ENCODE results near the gene OLFML2B.
A peak's percentile ranks its signal among the peaks of the same experiment; 100 is the strongest.
"Not testable (repeated sequence)": the region's sequence is repeated elsewhere in the genome, so short reads cannot be mapped to it uniquely, and the experiment has no call there.

Gene OLFML2B

GRCh38 chr1:162023547-162024501 lies at the start of gene OLFML2B:
Gene OLFML2B, minus strand, starts transcription at chr1:162023869. Its CDS starts 439 bp downstream, at chr1:162023430.
- H3K4me3 ChIP-seq (ENCODE audit: low read depth, low read length) = peak within 1 kb of the TSS; percentile 67
- peak; percentile 63 for DNase-seq (ENCODE audit: low read depth)

- DNase-seq (ENCODE audit: low read depth) = no peak
Measured at GRCh38 chr1:162072740-162073139, 49.1 kb upstream of the OLFML2B start.

GRCh38 chr1:162070825-162071224 lies 47.2 kb upstream of the OLFML2B start:
- H3K4me3 ChIP-seq (ENCODE audit: low read depth, low read length) = no peak overlapping the region
- no peak for DNase-seq (ENCODE audit: low read depth)

More at GRCh38 chr1:162072740-162073139, 49.1 kb upstream of the OLFML2B start:
- no peak overlapping the region for H3K4me3 ChIP-seq (ENCODE audit: low read depth, low read length)

- peak overlapping the region; percentile 55 for H3K4me3 ChIP-seq (ENCODE audit: low read depth, low read length)
- no peak for DNase-seq (ENCODE audit: low read depth)
Measured at GRCh38 chr1:162070094-162070748, 46.6 kb upstream of the OLFML2B start.

- no peak for DNase-seq (ENCODE audit: low read depth)
- peak within 1 kb of the TSS; percentile 55 for H3K4me3 ChIP-seq (ENCODE audit: low read depth, low read length)
Measured at GRCh38 chr1:162069334-162070093, 45.8 kb upstream of the OLFML2B start, which contains the start of gene NOS1AP. Gene NOS1AP, plus strand, starts transcription at chr1:162069691. Its CDS starts 487 bp downstream, at chr1:162070178.

GRCh38 chr1:162068301-162068700 lies 44.6 kb upstream of the OLFML2B start:
- no peak for DNase-seq (ENCODE audit: low read depth)
- H3K4me3 ChIP-seq (ENCODE audit: low read depth, low read length) = no peak overlapping the region

- no peak for DNase-seq (ENCODE audit: low read depth)
- no peak overlapping the region for H3K4me3 ChIP-seq (ENCODE audit: low read depth, low read length)
Measured at GRCh38 chr1:162067466-162067865, 43.8 kb upstream of the OLFML2B start.

GRCh38 chr1:162066836-162067235 lies 43.2 kb upstream of the OLFML2B start:
- not testable (repeated sequence) for DNase-seq (ENCODE audit: low read depth); H3K4me3 ChIP-seq (ENCODE audit: low read depth, low read length)

GRCh38 chr1:162065016-162065415 lies 41.3 kb upstream of the OLFML2B start:
- DNase-seq (ENCODE audit: low read depth) = no peak
- no peak overlapping the region for H3K4me3 ChIP-seq (ENCODE audit: low read depth, low read length)

GRCh38 chr1:162062542-162063015 lies 38.9 kb upstream of the OLFML2B start:
- no peak overlapping the region for H3K4me3 ChIP-seq (ENCODE audit: low read depth, low read length)
- DNase-seq (ENCODE audit: low read depth) = no peak

- no peak overlapping the region for H3K4me3 ChIP-seq (ENCODE audit: low read depth, low read length)
- DNase-seq (ENCODE audit: low read depth) = no peak
Measured at GRCh38 chr1:162060314-162060713, 36.6 kb upstream of the OLFML2B start.

GRCh38 chr1:162059721-162060120 lies 36.1 kb upstream of the OLFML2B start:
- H3K4me3 ChIP-seq (ENCODE audit: low read depth, low read length) = no peak overlapping the region
- no peak for DNase-seq (ENCODE audit: low read depth)

- no peak for DNase-seq (ENCODE audit: low read depth)
Measured at GRCh38 chr1:162056579-162056978, 32.9 kb upstream of the OLFML2B start.

GRCh38 chr1:162056043-162056442 lies 32.4 kb upstream of the OLFML2B start:
- DNase-seq (ENCODE audit: low read depth) = no peak
- no peak overlapping the region for H3K4me3 ChIP-seq (ENCODE audit: low read depth, low read length)

More at GRCh38 chr1:162056579-162056978, 32.9 kb upstream of the OLFML2B start:
- no peak overlapping the region for H3K4me3 ChIP-seq (ENCODE audit: low read depth, low read length)

GRCh38 chr1:162055062-162055461 lies 31.4 kb upstream of the OLFML2B start:
- H3K4me3 ChIP-seq (ENCODE audit: low read depth, low read length) = no peak overlapping the region
- DNase-seq (ENCODE audit: low read depth) = peak; percentile 81

- not testable (repeated sequence) for DNase-seq (ENCODE audit: low read depth); H3K4me3 ChIP-seq (ENCODE audit: low read depth, low read length)
Measured at GRCh38 chr1:162053949-162054348, 30.3 kb upstream of the OLFML2B start.

- no peak for DNase-seq (ENCODE audit: low read depth)
Measured at GRCh38 chr1:162046921-162047320, 23.3 kb upstream of the OLFML2B start.

GRCh38 chr1:162042361-162042760 lies 18.7 kb upstream of the OLFML2B start:
- DNase-seq (ENCODE audit: low read depth) = no peak
- no peak overlapping the region for H3K4me3 ChIP-seq (ENCODE audit: low read depth, low read length)

More at GRCh38 chr1:162046921-162047320, 23.3 kb upstream of the OLFML2B start:
- no peak overlapping the region for H3K4me3 ChIP-seq (ENCODE audit: low read depth, low read length)

GRCh38 chr1:162040657-162041056 lies 17.0 kb upstream of the OLFML2B start:
- no peak for DNase-seq (ENCODE audit: low read depth)
- no peak overlapping the region for H3K4me3 ChIP-seq (ENCODE audit: low read depth, low read length)
